Adrenal gland (tissue), 5 donors: Measurements from ENCODE around the gene CLK2.

Source experiments
- CTCF ChIP-seq, 6 experiments: fragments of 450-650 bp in 4 of 6; fragments of 200-600 bp in 2 of 6; sonication (generic) in 1 of 6; IDR thresholded peaks; 1 replicate in 5 of 6; 2 replicates in 1 of 6; pipeline versions ENCODE4 v1.5.1 to v1.8.0; 2016 to 2021; ENCODE audit warnings: antibody characterized with exemption in 6 of 6, mild to moderate bottlenecking in 2 of 6, moderate library complexity in 1 of 6
- POLR2A ChIP-seq, 2 donors: fragments of 450-650 bp; IDR thresholded peaks; one replicate each; pipeline ENCODE4 v1.6.1; 2017; ENCODE audit warnings: antibody characterized with exemption in 2 of 2, mild to moderate bottlenecking in 2 of 2, moderate library complexity in 1 of 2
- donor health status: DM: no; HTN: no; CAD: no.

- no peak for TF ChIP-seq CTCF (IDR thresholded peaks at IDR 0.05)
- no peak for TF ChIP-seq POLR2A (IDR thresholded peaks at IDR 0.05)
These were observed 46.4 kb downstream of the CLK2 start for GRCh38 chr1:155226910-155227260.
